Effector memory CD4-positive, alpha-beta T cell (primary cell): ENCODE results near the gene GCLM.

Source experiments
- DNase-seq, 3 donors: peaks; one replicate each; pipeline ENCODE4 v3.0.0-alpha.2; 2020
- H3K27ac ChIP-seq: 2 replicates; pipeline ENCODE4 v1.7.0; 2013; ENCODE audit warnings: mild to moderate bottlenecking, low read length, moderate library complexity; ENCODE audit not compliant: insufficient read depth, poor library complexity, severe bottlenecking
- H3K27me3 ChIP-seq: replicated peaks from 2 replicates; pipeline ENCODE4 v1.7.0; 2013; ENCODE audit warnings: mild to moderate bottlenecking, low read length; ENCODE audit not compliant: insufficient read depth, control insufficient read depth, poor library complexity, severe bottlenecking
- H3K36me3 ChIP-seq: 2 replicates; pipeline ENCODE4 v1.7.0; 2013; ENCODE audit warnings: mild to moderate bottlenecking, low read length, moderate library complexity; ENCODE audit not compliant: control insufficient read depth, insufficient read depth
- H3K4me1 ChIP-seq: 2 replicates; pipeline ENCODE4 v1.7.0; 2013; ENCODE audit warnings: low read length, mild to moderate bottlenecking; ENCODE audit not compliant: control insufficient read depth, insufficient read depth, poor library complexity, severe bottlenecking
- H3K4me3 ChIP-seq: 2 replicates; pipeline ENCODE4 v1.7.0; 2013; ENCODE audit warnings: low read length, low read depth, mild to moderate bottlenecking; ENCODE audit not compliant: insufficient read depth, poor library complexity, severe bottlenecking
- H3K9me3 ChIP-seq: 2 replicates; pipeline ENCODE4 v1.7.0; 2013; ENCODE audit warnings: mild to moderate bottlenecking, low read length, moderate library complexity; ENCODE audit not compliant: control insufficient read depth

The GCLM gene

GRCh38 chr1:93848350-93848883, 60.8 kb downstream of the GCLM start:
- Histone ChIP-seq H3K4me3 (peak overlapping the region; percentile 84), H3K4me1 (peaks cover 6% of the 10 kb centered on the region), H3K36me3 (no peaks in the 10 kb centered on the region), H3K27me3 (no peaks in the 10 kb centered on the region), H3K27ac (peak overlapping the region; percentile 80), H3K9me3 (no peaks in the 10 kb centered on the region)
- no peak for DNase-seq

GRCh38 chr1:93847811-93848288, 61.4 kb downstream of the GCLM start:
- Histone ChIP-seq H3K36me3 (no peaks in the 10 kb centered on the region), H3K4me1 (peaks cover 6% of the 10 kb centered on the region), H3K27ac (peak overlapping the region; percentile 80), H3K27me3 (no peaks in the 10 kb centered on the region), H3K4me3 (peak overlapping the region; percentile 84), H3K9me3 (no peaks in the 10 kb centered on the region)
- peak; percentile 60 to 64 (median 63) for DNase-seq

GRCh38 chr1:93846992-93847810, 62.0 kb downstream of the GCLM start:
- Histone ChIP-seq H3K27ac (peak overlapping the region; percentile 80), H3K9me3 (no peaks in the 10 kb centered on the region), H3K36me3 (no peaks in the 10 kb centered on the region), H3K4me1 (peaks cover 6% of the 10 kb centered on the region), H3K4me3 (peak overlapping the region; percentile 84), H3K27me3 (no peaks in the 10 kb centered on the region)
- peak; percentile 76 to 84 (median 82) for DNase-seq

GRCh38 chr1:93846206-93846991, 62.8 kb downstream of the GCLM start:
- H3K9me3 ChIP-seq = no peaks in the 10 kb centered on the region
- DNase-seq = peak; percentile 73 to 79 (median 74)
- no peaks in the 10 kb centered on the region for H3K27me3 ChIP-seq
- H3K36me3 ChIP-seq = no peaks in the 10 kb centered on the region
- H3K4me3 ChIP-seq = peak overlapping the region; percentile 84
- H3K4me1 ChIP-seq = peaks cover 6% of the 10 kb centered on the region
- peak overlapping the region; percentile 80 for H3K27ac ChIP-seq

GRCh38 chr1:93845538-93846205, 63.6 kb downstream of the GCLM start:
- H3K27me3 ChIP-seq = no peaks in the 10 kb centered on the region
- DNase-seq = no peak
- peaks cover 6% of the 10 kb centered on the region for H3K4me1 ChIP-seq
- no peaks in the 10 kb centered on the region for H3K36me3 ChIP-seq
- peak overlapping the region; percentile 84 for H3K4me3 ChIP-seq
- H3K9me3 ChIP-seq = no peaks in the 10 kb centered on the region
- peak overlapping the region; percentile 80 for H3K27ac ChIP-seq

- H3K27me3 ChIP-seq = no peaks in the 10 kb centered on the region
- no peak overlapping the region for H3K4me3 ChIP-seq
- H3K36me3 ChIP-seq = no peaks in the 10 kb centered on the region
- peak in 2 of 3 donors; percentile 9 to 25 for DNase-seq
- H3K27ac ChIP-seq = no peak overlapping the region
- no peaks in the 10 kb centered on the region for H3K9me3 ChIP-seq
- peaks cover 6% of the 10 kb centered on the region for H3K4me1 ChIP-seq
Observed at GRCh38 chr1:93844262-93845045, 64.8 kb downstream of the GCLM start.

- Histone ChIP-seq H3K4me3 (no peak overlapping the region), H3K9me3 (no peaks in the 10 kb centered on the region), H3K4me1 (peaks cover 6% of the 10 kb centered on the region), H3K27ac (no peak overlapping the region), H3K27me3 (no peaks in the 10 kb centered on the region), H3K36me3 (no peaks in the 10 kb centered on the region)
- no peak for DNase-seq
Observed at GRCh38 chr1:93842750-93843500, 66.3 kb downstream of the GCLM start.

- no peaks in the 10 kb centered on the region for H3K36me3 ChIP-seq
- no peaks in the 10 kb centered on the region for H3K9me3 ChIP-seq
- H3K27ac ChIP-seq = no peak overlapping the region
- no peaks in the 10 kb centered on the region for H3K27me3 ChIP-seq
- peaks cover 6% of the 10 kb centered on the region for H3K4me1 ChIP-seq
- DNase-seq = no peak
- H3K4me3 ChIP-seq = no peak overlapping the region
Observed at GRCh38 chr1:93841771-93842170, 67.5 kb downstream of the GCLM start.
